Astrocyte (in vitro differentiated cells and primary cell): Measurements from ENCODE around the gene SH2D2A.

ENCODE experiments used
- EZH2 ChIP-seq: IDR thresholded peaks from 2 replicates; pipeline ENCODE4 v1.6.1; 2012; ENCODE audit warnings: mild to moderate bottlenecking, low read length, inconsistent platforms; ENCODE audit not compliant: insufficient read depth
- TF ChIP-seq, protein P1 (sequence below): IDR thresholded peaks from 2 replicates; pipeline ENCODE4 v1.5.1; 2011; ENCODE audit warnings: low read depth, mild to moderate bottlenecking, inconsistent platforms, low read length, moderate library complexity; ENCODE audit not compliant: insufficient read depth

DNA sequence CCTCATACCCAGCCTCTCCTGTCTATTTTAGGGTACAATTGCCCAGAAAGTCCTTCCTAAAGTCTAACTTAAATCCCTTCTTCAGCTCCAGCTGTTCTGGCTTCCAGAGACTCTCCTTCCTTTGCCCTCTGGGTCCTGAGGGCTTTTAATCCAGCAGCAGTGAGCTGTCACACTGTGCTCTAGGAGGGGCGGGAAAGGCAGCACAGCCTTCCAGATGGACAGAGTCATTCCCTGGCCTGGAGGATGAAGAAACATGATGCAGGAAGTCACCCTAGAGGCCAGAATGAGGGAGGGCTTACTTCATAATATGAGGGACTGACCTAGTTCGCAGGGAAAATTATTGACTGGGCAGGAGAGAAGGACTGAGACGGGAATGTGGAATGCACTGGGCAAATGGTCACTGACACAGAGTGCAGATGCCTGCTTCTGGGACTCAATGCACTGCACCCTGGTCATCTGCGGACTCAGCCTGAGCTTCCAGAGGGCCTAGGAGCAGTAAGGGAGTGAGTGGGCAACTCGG lies 1.3 kb downstream of the SH2D2A start:
- no peak for TF ChIP-seq EZH2
- TF ChIP-seq, protein P1, sequence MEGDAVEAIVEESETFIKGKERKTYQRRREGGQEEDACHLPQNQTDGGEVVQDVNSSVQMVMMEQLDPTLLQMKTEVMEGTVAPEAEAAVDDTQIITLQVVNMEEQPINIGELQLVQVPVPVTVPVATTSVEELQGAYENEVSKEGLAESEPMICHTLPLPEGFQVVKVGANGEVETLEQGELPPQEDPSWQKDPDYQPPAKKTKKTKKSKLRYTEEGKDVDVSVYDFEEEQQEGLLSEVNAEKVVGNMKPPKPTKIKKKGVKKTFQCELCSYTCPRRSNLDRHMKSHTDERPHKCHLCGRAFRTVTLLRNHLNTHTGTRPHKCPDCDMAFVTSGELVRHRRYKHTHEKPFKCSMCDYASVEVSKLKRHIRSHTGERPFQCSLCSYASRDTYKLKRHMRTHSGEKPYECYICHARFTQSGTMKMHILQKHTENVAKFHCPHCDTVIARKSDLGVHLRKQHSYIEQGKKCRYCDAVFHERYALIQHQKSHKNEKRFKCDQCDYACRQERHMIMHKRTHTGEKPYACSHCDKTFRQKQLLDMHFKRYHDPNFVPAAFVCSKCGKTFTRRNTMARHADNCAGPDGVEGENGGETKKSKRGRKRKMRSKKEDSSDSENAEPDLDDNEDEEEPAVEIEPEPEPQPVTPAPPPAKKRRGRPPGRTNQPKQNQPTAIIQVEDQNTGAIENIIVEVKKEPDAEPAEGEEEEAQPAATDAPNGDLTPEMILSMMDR: no peak
